Endothelial cell of umbilical vein (primary cell): ENCODE data around the gene SPTA1. TPM values are rescaled to one million over a fixed set of nuclear protein-coding genes. Genes with fewer than 3 reads are reported as not detected.

ENCODE experiments used
- BruUV-seq: library from RNA; stranded (reverse); fragments of 400-500 nt; replicated peaks from 2 replicates; lab custom pipeline; 2021; lab: Mats Ljungman, UMichigan
- CTCF ChIA-PET: fragments of 300-600, 350-600 bp; sonication (Branson Sonifier 250); formaldehyde crosslinking; loops from one replicate; lab custom pipeline; 2021; ENCODE audit warnings: antibody characterized with exemption, inconsistent platforms; lab: Charles Lee
- POLR2A ChIA-PET: fragments of 300-600, 350-600 bp; sonication (Branson Sonifier 250); formaldehyde crosslinking; loops from one replicate; lab custom pipeline; 2021; ENCODE audit warnings: antibody characterized with exemption, inconsistent platforms; lab: Charles Lee
- DNase-seq: peaks from one replicate; pipeline ENCODE4 v3.0.0-alpha.2; 2011; ENCODE audit warnings: low read depth, low spot score
- FAIRE-seq: peaks from 2 replicates; lab custom pipeline; 2011; peaks lifted over from hg19 to GRCh38; lab: Jason Lieb, UNC
- H2AFZ ChIP-seq: 2 replicates; pipeline ENCODE4 v1.6.0; 2012; ENCODE audit warnings: low read depth, low read length, control low read depth, inconsistent platforms
- H3K27ac ChIP-seq: 2 replicates; pipeline ENCODE4 v1.5.1; 2011; ENCODE audit warnings: low read depth, mild to moderate bottlenecking, control low read depth, low read length, moderate library complexity; ENCODE audit not compliant: insufficient read depth
- H3K27me3 ChIP-seq, 2 experiments: 2 replicates each; pipeline versions ENCODE4 v1.6.0 to v1.6.1; 2011; ENCODE audit warnings: low read length in 2 of 2, mixed read lengths in 1 of 2; ENCODE audit not compliant: control insufficient read depth in 2 of 2, insufficient read depth in 2 of 2
- H3K36me3 ChIP-seq, 2 experiments: 2 replicates in 1 of 2; 3 replicates in 1 of 2; pipeline ENCODE4 v1.5.1; 2011; ENCODE audit warnings: low read length in 2 of 2, mild to moderate bottlenecking in 1 of 2, moderate library complexity in 1 of 2; ENCODE audit not compliant: control insufficient read depth in 2 of 2, insufficient read depth in 2 of 2; ENCODE audit errors: extremely low read depth in 1 of 2
- H3K4me1 ChIP-seq: 3 replicates; pipeline ENCODE4 v1.5.1; 2011; ENCODE audit warnings: mild to moderate bottlenecking, low read length; ENCODE audit not compliant: control insufficient read depth, insufficient read depth; ENCODE audit errors: extremely low read depth
- H3K4me2 ChIP-seq: 2 replicates; pipeline ENCODE4 v1.6.1; 2011; ENCODE audit warnings: low read length, control low read depth, mixed read lengths; ENCODE audit not compliant: insufficient read depth
- H3K4me3 ChIP-seq, 3 experiments: fragments of 200-600 bp in 1 of 3; sonication (generic), shearing (Covaris generic) in 1 of 3; replicated peaks in 1 of 3; 2 replicates each; pipeline ENCODE4 v1.5.1; 2011 to 2016; ENCODE audit warnings: control low read depth in 3 of 3, low read length in 3 of 3, mild to moderate bottlenecking in 2 of 3, inconsistent platforms in 1 of 3, low read depth in 1 of 3, moderate library complexity in 1 of 3; ENCODE audit not compliant: insufficient read depth in 1 of 3
- H3K79me2 ChIP-seq: 2 replicates; pipeline ENCODE4 v1.6.0; 2012; ENCODE audit warnings: low read length, inconsistent platforms; ENCODE audit not compliant: control insufficient read depth, insufficient read depth
- H3K9ac ChIP-seq: replicated peaks from 2 replicates; pipeline ENCODE3; 2011; ENCODE audit warnings: low read length, control low read depth; ENCODE audit not compliant: insufficient read depth; ENCODE audit errors: extremely low read depth
- H3K9me1 ChIP-seq: replicated peaks from 3 replicates; pipeline ENCODE4 v1.6.0; 2011; ENCODE audit warnings: mild to moderate bottlenecking, low read length; ENCODE audit not compliant: control insufficient read depth, insufficient read depth; ENCODE audit errors: extremely low read depth
- H3K9me3 ChIP-seq: replicated peaks from 2 replicates; pipeline ENCODE4 v1.5.1; 2012; ENCODE audit warnings: low read length, inconsistent platforms; ENCODE audit not compliant: control insufficient read depth, insufficient read depth
- H4K20me1 ChIP-seq: replicated peaks from 2 replicates; pipeline ENCODE3; 2011; ENCODE audit warnings: mild to moderate bottlenecking, low read length; ENCODE audit not compliant: control insufficient read depth, insufficient read depth; ENCODE audit errors: extremely low read depth
- CTCF ChIP-seq, 2 donors: IDR thresholded peaks; 1 replicate in 1 of 2; 2 replicates in 1 of 2; pipeline ENCODE4 v1.5.1; 2011; ENCODE audit warnings: low read length in 2 of 2, mild to moderate bottlenecking in 2 of 2, moderate library complexity in 2 of 2, control low read depth in 1 of 2, inconsistent platforms in 1 of 2, low read depth in 1 of 2; ENCODE audit not compliant: insufficient read depth in 1 of 2; ENCODE audit errors: extremely low read depth in 1 of 2
- EZH2 ChIP-seq: IDR thresholded peaks from 2 replicates; pipeline ENCODE4 v1.6.1; 2012; ENCODE audit warnings: borderline replicate concordance, low read depth, mild to moderate bottlenecking, moderate library complexity, low read length, inconsistent platforms; ENCODE audit not compliant: severe bottlenecking
- FOS ChIP-seq: IDR thresholded peaks from 2 replicates; pipeline ENCODE4 v1.6.1; 2011; ENCODE audit warnings: mild to moderate bottlenecking, low read length, moderate library complexity, borderline replicate concordance; ENCODE audit not compliant: insufficient read depth
- GATA2 ChIP-seq: IDR thresholded peaks from 2 replicates; pipeline ENCODE4 v1.7.0; 2011; ENCODE audit warnings: low read depth, mild to moderate bottlenecking, moderate library complexity, mixed read lengths, low read length; ENCODE audit not compliant: insufficient read length, insufficient read depth
- JUN ChIP-seq: IDR thresholded peaks from 2 replicates; pipeline ENCODE4 v1.6.1; 2011; ENCODE audit warnings: borderline replicate concordance, low read depth; ENCODE audit not compliant: insufficient read length, insufficient read depth
- MAX ChIP-seq: IDR thresholded peaks from 2 replicates; pipeline ENCODE4 v1.6.1; 2011; ENCODE audit not compliant: insufficient read depth, insufficient read length
- MYC ChIP-seq: IDR thresholded peaks from one replicate; pipeline ENCODE4 v1.6.1; 2011; ENCODE audit warnings: mild to moderate bottlenecking, low read depth, low read length
- POLR2A ChIP-seq: IDR thresholded peaks from 2 replicates; pipeline ENCODE4 v1.6.1; 2012; ENCODE audit warnings: low read depth, mild to moderate bottlenecking, control low read depth, low read length
- POLR2AphosphoS5 ChIP-seq: IDR thresholded peaks from 2 replicates; pipeline ENCODE4 v1.6.1; 2012; ENCODE audit warnings: low read depth, mild to moderate bottlenecking, control low read depth, low read length, moderate library complexity; ENCODE audit not compliant: insufficient read depth
- dilution Hi-C: fragments of 300-500 bp; cut with MboI; formaldehyde crosslinking; loops from one replicate; pipeline ENCODE4 v1.15.0; 2019; ENCODE audit warnings: low sequenced_read_pairs; ENCODE audit not compliant: extremely low pct_ligation_motif_present
- intact Hi-C: fragments of 100-400 bp; cut with micrococcal nuclease; formaldehyde crosslinking; loops from one replicate; pipeline ENCODE4 v1.10.0; 2022
- polyA plus RNA-seq, 4 experiments: library from polyadenylated mRNA; depleted of rRNA in 3 of 4; stranded (reverse) in 3 of 4; unstranded in 1 of 4; fragments of >200 nt; gene quantifications; 2 replicates each; pipeline versions ENCODE4 v1.2.1 to v1.2.3, GENCODE V29; 2011 to 2012; ENCODE audit warnings: missing spikeins in 1 of 4
- total RNA-seq: library from RNA; stranded (reverse); gene quantifications from 2 replicates; pipeline ENCODE4 v1.2.3, GENCODE V29; 2021

SPTA1 gene
- total and polyA plus RNA-seq, 2 donors (not counting 3 experiments of a cell fraction or from before 2014, with no cell fraction given) = 0.01 to 0.84 TPM

- Histone ChIP-seq H3K79me2 (no peaks in the 10 kb centered on the region), H4K20me1 (no peaks in the 10 kb centered on the region), H2AFZ (no peak overlapping the region), H3K36me3 (no peaks in the 10 kb centered on the region), H3K9me3 (no peaks in the 10 kb centered on the region), H3K27me3 (no peaks in the 10 kb centered on the region), H3K4me3 (no peak overlapping the region), H3K4me1 (no peaks in the 10 kb centered on the region), H3K9ac (no peak overlapping the region), H3K9me1 (no peaks in the 10 kb centered on the region), H3K27ac (no peak overlapping the region), H3K4me2 (no peak overlapping the region)
- no TSS peak for BruUV-seq
- DNase-seq (no peak), FAIRE-seq (no peak)
- CTCF ChIA-PET = interaction anchor here (0.9 to 1.1 kb wide), 2 partner anchors 11 kb away, joined by 3 read pairs; no protein-coding TSS in a partner anchor
- intact Hi-C loops = no loop called here
- dilution Hi-C loops = no loop called here
- TF ChIP-seq CTCF (IDR thresholded peaks at IDR 0.05; ENCODE audit: extremely low read depth in 1 of 2, insufficient read depth in 1 of 2, low read depth in 1 of 2, low read length in 2 of 2) = no peak
- no peak for TF ChIP-seq POLR2A
- no peak for TF ChIP-seq FOS
- TF ChIP-seq MAX = no peak
- no peak for TF ChIP-seq JUN
- POLR2A ChIA-PET = no interaction called here
Measured at GRCh38 chr1:158600735-158601134, 85.8 kb downstream of the SPTA1 start.

- DNase-seq = no peak
- POLR2A ChIA-PET = no interaction called here
- no peak overlapping the region for H3K27ac ChIP-seq
Measured at GRCh38 chr1:158586942-158587341, 99.6 kb downstream of the SPTA1 start.

More at GRCh38 chr1:158586942-158587341, 99.6 kb downstream of the SPTA1 start:
- Histone ChIP-seq H3K4me2 (no peak overlapping the region), H4K20me1 (no peaks in the 10 kb centered on the region), H3K27me3 (no peaks in the 10 kb centered on the region), H3K36me3 (no peaks in the 10 kb centered on the region), H3K9ac (no peak overlapping the region), H3K9me3 (no peaks in the 10 kb centered on the region), H3K79me2 (no peaks in the 10 kb centered on the region), H3K9me1 (no peaks in the 10 kb centered on the region), H3K4me3 (no peak overlapping the region), H2AFZ (no peak overlapping the region), H3K4me1 (no peaks in the 10 kb centered on the region)
- no peak for TF ChIP-seq MAX
- TF ChIP-seq POLR2AphosphoS5 = no peak
- no peak for TF ChIP-seq CTCF (IDR thresholded peaks at IDR 0.05; ENCODE audit: extremely low read depth in 1 of 2, insufficient read depth in 1 of 2, low read depth in 1 of 2, low read length in 2 of 2)
- TF ChIP-seq POLR2A = no peak
- TF ChIP-seq FOS = no peak
- TF ChIP-seq EZH2 = no peak
- no peak for TF ChIP-seq MYC
- no peak for TF ChIP-seq JUN
- no peak for TF ChIP-seq GATA2
- no TSS peak for BruUV-seq
- FAIRE-seq = no peak
- intact Hi-C loops = no loop called here
- CTCF ChIA-PET = no interaction called here
- dilution Hi-C loops = no loop called here
